GM23248 (cell line): ENCODE data around the gene SMYD1.

ENCODE experiments used
- EZH2 ChIP-seq: fragments of 200-600 bp; sonication (generic); IDR thresholded peaks from 2 replicates; pipeline ENCODE4 v1.6.1; 2018; ENCODE audit warnings: antibody characterized with exemption, mild to moderate bottlenecking; ENCODE audit not compliant: insufficient read depth, poor library complexity, severe bottlenecking
- EZH2phosphoT487 ChIP-seq: fragments of 200-600 bp; sonication (generic); IDR thresholded peaks from 2 replicates; pipeline ENCODE4 v1.6.1; 2018; ENCODE audit warnings: antibody characterized with exemption, moderate library complexity, mild to moderate bottlenecking, low read depth; ENCODE audit not compliant: insufficient read depth

DNA sequence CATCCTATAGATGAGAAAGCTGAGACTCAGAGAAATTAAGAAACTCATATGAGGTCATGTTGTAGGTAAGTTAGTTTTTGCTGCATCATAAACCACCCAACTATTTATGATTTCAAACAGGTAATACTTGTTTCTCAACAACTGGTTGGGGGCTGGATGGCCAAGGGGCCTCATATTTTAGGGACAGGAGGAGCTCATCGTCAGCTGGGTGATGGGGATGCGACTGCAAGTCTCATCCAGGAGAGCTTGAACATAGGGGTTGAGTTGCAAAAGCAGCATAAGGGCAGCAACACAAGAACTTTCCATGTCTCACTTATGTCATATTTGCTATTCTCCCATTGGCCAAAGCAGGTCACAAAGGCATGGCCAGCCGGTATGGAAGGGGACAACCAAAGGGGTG, 47.6 kb upstream of the SMYD1 start:
- no peak for TF ChIP-seq EZH2
- no peak for TF ChIP-seq EZH2phosphoT487
